SH-SY5Y (cell line): ENCODE measurements around the gene ERMAP.

Experiments used
- GATA2 ChIP-seq: IDR thresholded peaks from 2 replicates; pipeline ENCODE4 v1.6.1; 2011; ENCODE audit warnings: mild to moderate bottlenecking, low read depth, low read length
- GATA3 ChIP-seq: IDR thresholded peaks from 2 replicates; pipeline ENCODE4 v1.6.1; 2011; ENCODE audit warnings: low read depth, mild to moderate bottlenecking, low read length, moderate library complexity

ERMAP gene, protein sequence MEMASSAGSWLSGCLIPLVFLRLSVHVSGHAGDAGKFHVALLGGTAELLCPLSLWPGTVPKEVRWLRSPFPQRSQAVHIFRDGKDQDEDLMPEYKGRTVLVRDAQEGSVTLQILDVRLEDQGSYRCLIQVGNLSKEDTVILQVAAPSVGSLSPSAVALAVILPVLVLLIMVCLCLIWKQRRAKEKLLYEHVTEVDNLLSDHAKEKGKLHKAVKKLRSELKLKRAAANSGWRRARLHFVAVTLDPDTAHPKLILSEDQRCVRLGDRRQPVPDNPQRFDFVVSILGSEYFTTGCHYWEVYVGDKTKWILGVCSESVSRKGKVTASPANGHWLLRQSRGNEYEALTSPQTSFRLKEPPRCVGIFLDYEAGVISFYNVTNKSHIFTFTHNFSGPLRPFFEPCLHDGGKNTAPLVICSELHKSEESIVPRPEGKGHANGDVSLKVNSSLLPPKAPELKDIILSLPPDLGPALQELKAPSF

DNA sequence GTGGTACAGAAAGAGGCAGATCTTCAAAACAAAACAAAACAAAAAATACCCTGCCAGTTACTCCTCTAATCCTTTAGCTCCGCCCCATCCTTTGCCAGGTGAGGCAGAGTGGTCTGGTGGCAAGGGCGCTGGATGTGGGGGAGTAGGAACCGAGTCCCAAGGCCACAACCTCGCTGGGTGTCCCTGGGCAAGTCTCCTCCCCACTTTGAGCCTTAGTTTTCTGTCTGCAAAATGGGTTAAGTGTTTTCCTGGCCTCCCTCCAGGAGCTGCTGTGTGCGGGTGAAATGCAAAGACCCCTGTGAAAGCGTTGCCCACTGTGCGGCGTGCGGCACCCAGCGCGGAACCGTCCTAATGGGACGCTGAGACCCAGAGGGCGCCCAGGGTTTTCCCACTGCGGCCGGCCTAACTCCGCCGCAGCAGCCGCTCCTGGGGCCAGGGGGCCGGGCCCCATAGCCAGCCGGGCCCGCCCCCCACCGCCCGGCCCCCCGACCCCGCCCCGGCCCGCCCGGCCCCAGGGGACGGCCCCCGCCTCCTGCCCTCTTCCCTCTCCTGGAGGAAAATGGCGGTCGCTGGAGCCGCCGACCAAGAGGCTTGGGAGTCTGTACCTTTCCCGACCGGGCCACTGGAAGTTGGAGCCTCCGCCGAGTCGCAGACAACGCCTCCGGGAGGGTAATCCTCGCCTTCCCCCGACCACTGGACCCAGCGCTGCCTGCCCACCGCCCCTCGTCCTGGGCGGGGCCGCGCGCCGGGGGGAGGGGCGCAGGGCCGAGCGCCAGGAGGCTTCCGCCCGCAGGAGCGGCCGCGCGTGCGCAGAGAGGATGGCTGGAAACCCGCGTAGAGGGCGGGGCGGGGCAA is at the start of gene ERMAP, which contains the start of gene SVBP:
ERMAP (plus strand) TSS at position 538 of the 855 bp plus-strand sequence. CDS start 13,327 bp downstream, outside the sequence.
SVBP (minus strand) TSS at position 813 of the 855 bp plus-strand sequence. CDS start 853 bp downstream, outside the sequence.
- TF ChIP-seq GATA2 (no peak), GATA3 (no peak)

DNA sequence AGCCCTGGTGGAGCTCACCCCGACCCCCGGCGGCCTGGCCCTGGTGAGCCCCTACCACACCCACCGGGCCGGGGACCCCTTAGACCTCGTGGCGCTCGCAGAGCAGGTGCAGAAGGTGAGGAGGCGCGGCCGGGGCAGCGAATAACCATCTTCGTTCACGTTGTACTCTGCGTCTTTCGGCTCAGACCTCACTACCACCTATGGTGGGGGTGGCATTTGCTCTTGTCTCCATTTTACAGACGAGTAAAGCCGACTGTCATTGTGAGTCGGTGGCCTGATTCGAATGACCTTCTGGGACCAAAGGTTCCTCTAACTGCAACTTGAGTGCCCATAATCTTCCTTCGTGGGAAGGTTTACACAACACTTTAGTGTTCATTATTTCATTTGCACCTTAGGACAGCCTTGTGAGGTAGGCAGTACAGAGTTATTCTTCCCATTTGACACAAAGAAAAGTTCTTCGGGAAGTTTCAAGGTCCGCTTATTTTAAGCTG is 49.4 kb upstream of the ERMAP start:
- TF ChIP-seq GATA3 (no peak), GATA2 (no peak)

DNA sequence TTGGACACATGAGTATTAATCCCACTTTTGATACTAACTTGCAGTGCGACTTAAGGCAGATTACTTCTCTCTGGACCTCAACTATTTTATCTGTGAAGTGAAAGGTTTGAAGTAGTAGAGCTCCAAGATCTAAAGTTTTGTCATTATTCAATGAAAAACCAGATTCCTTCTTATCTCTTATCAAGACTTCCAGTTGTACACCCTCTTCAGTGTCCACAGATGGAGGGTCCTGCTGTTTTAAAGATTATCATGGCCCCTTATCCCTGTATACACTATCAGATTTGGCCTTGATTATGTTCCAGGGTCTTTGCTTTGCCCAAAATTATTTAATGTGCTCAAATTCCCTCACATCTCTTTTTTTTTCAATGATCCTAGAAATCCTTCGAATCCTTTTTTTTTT is 48.8 kb upstream of the ERMAP start:
- TF ChIP-seq GATA3, result no peak
- no peak for TF ChIP-seq GATA2

DNA sequence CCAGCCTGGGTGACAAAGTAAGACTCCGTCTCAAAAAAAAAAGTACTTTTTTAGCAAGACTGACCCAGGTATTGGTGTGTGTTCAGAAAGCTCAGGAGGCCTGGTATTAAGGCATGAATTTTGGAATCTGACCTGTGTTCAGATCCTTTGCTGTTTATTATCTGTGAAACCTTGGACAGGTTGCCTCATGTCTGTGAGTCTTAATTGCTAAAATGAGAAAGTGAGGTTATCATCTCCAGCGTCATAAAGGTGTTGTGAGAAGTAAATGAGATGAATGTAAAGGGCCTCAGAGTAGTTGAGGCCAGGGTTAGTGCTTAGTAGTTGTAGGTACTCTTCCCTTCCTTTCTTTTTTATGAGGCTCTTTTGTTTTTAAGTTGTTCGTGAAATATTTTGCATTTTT is 47.1 kb upstream of the ERMAP start:
- TF ChIP-seq GATA2 (no peak), GATA3 (no peak)

DNA sequence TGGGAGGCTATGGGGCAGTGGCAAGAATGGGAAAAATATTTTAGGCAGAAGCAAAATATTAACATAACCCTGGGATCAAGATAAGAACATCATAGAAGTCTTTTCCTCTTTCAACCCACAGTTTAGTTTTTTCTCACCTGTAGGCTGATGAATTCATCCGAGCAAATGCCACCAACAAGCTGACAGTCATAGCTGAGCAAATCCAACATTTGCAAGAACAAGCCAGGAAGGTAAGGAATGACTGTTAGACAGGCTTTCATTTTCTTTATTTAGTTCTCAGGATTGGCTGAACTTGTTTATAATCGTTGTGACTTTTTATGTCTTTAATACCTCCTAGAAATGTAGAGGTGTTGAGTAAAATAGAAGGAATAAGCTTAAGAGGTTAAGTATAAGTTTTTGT is 43.5 kb upstream of the ERMAP start:
- no peak for TF ChIP-seq GATA2
- no peak for TF ChIP-seq GATA3

DNA sequence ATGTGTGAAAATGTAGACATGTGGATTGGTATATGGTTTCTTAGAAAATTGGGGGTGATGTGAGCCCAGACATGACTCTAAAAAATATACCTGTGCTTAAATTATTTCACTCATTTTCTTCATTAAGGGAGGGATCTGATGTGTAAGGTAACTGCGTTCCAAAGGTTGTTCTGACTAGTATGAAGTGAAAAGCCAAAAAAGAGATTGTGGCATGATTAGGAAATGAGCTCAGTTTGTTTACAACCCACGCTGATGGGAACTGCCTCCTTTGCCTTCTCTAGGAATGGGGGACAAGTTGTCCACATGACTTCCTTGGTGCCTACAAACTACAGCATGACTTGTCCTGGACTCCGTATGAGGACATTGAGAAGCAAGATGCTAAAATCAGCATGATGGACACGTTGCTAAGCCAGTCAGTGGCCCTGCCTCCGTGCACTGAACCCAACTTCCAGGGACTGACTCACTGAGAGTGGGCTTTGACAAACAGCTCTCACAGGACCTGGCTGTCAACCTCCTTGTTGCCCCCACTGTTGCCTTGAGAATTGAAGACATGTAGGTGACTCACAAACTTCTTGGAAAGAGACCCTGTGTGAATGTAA is 41.9 kb upstream of the ERMAP start:
- TF ChIP-seq GATA2 (no peak), GATA3 (no peak)

DNA sequence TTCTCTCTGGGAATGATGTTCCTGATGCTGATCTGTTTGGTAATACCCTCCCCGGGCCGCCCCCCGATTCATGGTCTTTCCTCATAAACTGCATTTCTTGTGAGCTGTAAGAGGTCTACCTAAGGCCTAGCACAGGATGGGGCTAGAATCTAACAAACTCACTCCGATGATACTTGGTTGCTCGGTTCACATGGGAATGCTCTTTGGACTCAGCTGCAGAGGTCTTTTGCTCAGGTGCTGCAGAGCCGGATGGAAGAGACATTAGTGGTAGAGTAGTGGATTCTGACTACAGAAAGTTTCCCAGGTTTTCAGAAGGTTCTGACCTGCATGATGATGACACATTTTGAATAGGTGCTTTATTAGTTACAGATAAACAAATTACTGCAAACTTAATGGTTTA is 40.4 kb upstream of the ERMAP start:
- TF ChIP-seq GATA3 (no peak), GATA2 (no peak)

DNA sequence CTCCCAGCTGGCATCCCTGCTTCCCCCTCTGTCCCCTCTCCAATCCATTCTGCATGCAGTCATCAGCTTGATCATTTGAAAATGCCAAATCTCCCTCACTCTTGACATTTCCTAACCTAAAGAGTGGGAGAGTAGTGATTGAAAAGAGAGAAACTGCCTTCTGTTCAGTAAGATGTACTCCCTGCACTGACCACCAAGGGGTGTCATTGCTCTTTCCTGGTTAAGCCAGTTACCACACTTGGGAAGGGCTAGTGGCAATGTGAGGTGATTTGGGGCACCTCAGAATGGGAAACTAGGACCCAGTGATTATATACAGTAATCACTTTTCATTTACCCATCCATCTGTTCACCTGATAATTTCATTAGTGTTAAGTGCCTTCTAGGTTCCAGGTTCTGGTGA is 39.1 kb upstream of the ERMAP start:
- TF ChIP-seq GATA3 (no peak), GATA2 (no peak)

DNA sequence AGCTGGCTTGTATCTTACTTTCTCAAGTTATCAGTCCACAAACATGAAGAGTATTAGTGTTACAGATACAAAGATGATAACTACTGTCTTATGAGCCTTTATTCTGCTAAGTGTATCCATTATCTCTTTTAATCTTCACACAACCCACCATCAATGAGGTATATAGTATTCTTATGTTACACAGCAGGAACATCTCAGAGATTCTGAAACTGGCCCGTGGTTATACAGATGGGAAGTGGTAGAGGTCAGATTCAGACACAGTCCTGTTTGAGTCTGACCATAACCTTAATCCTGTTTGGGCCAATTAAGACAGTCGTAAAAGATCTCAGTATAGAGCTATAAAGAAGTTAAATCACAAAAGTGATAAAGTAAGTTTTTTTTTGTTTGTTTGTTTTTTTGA is 37.2 kb upstream of the ERMAP start:
- TF ChIP-seq GATA2 (no peak), GATA3 (no peak)

DNA sequence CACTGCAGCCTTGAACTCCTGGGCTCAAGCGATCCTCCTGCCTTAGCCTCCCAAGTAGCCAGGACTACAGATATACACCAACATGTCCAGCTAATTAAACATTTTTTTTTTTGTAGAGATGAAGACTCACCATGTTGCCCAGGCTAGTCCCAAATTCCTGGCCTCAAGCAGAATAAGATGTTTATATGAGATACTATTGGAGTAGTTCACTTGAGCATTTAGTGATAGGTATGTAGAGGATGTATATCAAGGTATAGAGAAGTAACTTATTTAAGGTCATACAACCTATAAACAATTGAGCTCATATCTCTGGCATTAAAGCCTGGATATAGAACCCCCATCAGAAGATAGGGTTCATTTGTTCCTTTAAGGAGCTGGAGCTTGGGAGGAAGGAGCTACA is 36.7 kb upstream of the ERMAP start:
- TF ChIP-seq GATA2 (no peak), GATA3 (no peak)

DNA sequence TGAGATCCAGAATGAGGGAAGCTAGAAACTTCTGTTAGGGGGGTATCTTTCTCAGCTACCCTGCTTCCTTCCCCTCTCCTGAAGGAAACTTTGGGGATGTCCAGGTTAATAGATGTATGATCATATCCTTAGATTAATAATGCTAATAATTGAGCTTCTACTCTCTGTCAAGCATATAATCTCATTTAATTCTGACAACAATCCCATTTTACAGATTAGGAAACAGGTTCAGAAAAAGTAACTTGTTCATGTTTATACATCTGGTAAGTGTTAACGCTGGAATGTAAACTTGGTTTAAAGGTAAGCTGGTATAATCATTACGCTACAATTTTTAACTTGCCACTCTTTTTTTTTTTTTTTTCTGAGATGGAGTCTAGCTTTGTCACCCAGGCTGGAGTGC is 33.8 kb upstream of the ERMAP start:
- TF ChIP-seq GATA3 (no peak), GATA2 (no peak)

DNA sequence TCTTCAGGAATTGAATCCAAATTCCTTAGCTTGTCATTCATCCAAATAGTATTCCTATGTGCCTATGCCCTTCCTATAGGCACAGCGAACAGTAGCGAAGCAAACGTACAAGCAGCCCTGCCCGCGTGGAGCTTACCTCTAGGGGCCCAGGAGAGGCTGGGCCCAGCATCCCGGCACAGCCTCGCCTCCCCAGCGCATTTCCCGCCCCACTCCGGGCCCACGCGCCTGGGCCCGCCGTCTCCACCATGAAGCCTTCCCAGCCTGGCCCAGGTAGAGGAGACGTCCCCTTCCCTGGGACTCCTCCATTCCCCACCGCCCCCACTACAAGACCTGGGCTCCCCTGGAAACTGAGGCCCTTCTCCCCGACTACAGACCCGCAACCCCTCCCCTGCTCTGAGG is 32.4 kb upstream of the ERMAP start:
- TF ChIP-seq GATA2 (no peak), GATA3 (no peak)

DNA sequence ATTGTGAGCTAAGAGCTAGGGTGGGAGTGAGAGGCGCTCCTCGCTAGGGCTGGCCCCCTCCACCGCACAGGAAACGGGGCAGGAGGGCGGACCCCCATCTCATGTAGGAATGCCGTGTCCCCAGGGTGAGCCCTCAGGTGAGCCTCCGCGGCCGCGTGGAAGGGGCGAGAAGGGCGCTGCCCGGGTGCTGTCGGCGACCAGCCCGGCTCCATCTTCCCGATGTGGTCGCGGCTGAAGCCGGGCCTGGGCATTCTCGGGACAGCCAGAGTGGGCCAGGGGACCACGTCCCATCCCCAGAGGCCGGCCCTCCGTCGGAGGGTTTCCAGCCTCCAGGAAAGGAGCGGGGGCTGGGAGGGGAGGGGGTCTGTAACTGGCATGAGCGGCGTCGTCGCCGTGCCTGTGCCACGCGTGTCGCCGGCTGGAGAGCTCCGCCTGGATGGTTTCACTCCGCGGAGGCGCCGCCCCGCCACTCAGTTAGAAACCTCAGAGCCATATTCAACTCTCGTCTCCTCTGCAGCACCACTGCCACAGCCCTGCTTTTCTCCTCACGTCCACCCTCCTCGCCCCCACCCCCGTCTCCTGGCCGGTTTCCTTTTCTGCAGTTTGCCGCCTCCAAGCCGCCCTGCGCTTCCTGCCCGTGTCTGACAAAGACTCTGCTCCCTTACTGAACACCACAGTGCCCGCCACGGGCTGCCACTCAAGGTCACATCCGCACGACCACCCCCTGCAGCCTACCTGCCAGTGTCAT is 31.8 kb upstream of the ERMAP start, which contains the start of gene TMEM269:
TMEM269 (plus strand) TSS at position 46 of the 748 bp plus-strand sequence. CDS start 4,903 bp downstream, outside the sequence.
- TF ChIP-seq GATA2, result no peak

DNA sequence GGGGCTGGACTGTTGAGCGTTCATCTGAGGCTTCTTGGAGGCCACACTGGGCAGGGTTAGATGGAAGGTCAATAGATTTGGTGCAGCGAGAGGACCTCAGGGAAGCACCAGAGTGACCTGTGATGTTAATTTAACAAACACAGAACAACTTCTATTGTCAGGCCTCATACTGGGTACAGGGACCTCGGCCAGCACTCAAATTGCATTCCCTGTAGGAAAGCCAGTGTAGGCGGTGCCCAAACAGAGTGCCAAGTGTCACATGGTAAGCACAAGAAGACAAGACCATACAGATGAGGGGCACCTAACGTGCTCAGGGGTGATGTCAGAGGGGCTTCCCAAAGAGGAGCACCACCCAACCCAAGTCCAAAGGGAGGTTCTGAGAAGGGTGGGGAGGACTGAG is 30.8 kb upstream of the ERMAP start:
- no peak for TF ChIP-seq GATA3
- no peak for TF ChIP-seq GATA2

DNA sequence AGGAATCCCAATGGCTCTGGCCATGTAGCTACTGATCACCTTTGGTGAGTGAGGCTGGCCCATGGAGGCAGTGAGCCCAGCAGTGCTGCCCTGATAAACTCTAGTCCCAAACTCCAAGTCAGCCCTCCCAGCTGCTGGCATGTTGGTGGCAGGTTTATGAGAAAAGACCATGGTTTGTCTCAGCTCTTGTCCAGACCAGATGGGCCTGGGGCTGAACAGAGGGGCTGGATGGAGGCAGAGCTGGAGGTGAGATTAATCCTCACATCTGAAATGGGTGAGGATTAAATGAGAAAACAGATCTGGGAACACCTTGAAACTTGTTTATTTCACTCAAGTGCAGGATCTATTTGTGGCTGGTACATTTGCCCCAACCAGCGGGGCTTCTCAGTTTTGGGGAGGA is 28.9 kb upstream of the ERMAP start:
- TF ChIP-seq GATA2, result no peak
- no peak for TF ChIP-seq GATA3
